SU-DHL-6 (cell line): ENCODE results near the gene PDGFB.

Experiments used
- H2AFZ ChIP-seq: fragments of 200-600 bp; sonication (generic); 2 replicates; pipeline ENCODE4 v1.6.1; 2014; ENCODE audit warnings: low read depth, mild to moderate bottlenecking, moderate library complexity, mixed read lengths, antibody characterized with exemption, low read length; ENCODE audit not compliant: severe bottlenecking
- H3F3A ChIP-seq: fragments of 200-600 bp; shearing (Covaris generic); 2 replicates; pipeline ENCODE4 v1.6.0; 2016; ENCODE audit warnings: antibody characterized with exemption, mild to moderate bottlenecking; ENCODE audit not compliant: insufficient read depth
- H3K27ac ChIP-seq: fragments of 200-600 bp; sonication (generic); 2 replicates; pipeline ENCODE4 v1.5.1; 2016; ENCODE audit warnings: low read depth, mild to moderate bottlenecking, low read length, moderate library complexity, mixed read lengths
- H3K27me3 ChIP-seq: fragments of 200-600 bp; sonication (generic), shearing (Covaris generic); 2 replicates; pipeline ENCODE4 v1.6.0; 2014; ENCODE audit warnings: mild to moderate bottlenecking, low read length
- H3K36me3 ChIP-seq: fragments of 200-600 bp; sonication (generic); 2 replicates; pipeline ENCODE4 v1.6.1; 2014; ENCODE audit warnings: mild to moderate bottlenecking, low read length, mixed read lengths
- H3K4me2 ChIP-seq: fragments of 300-600, 200-600 bp; shearing (Covaris generic), sonication (generic); 2 replicates; pipeline ENCODE4 v1.6.0; 2014; ENCODE audit warnings: low read length, low read depth, mild to moderate bottlenecking; ENCODE audit not compliant: poor library complexity, severe bottlenecking
- H3K4me3 ChIP-seq: fragments of 200-600 bp; sonication (generic); 2 replicates; pipeline ENCODE4 v1.5.1; 2014; ENCODE audit warnings: antibody characterized with exemption, low read length, mild to moderate bottlenecking, mixed read lengths; ENCODE audit not compliant: insufficient read depth, poor library complexity, severe bottlenecking
- H3K79me2 ChIP-seq: fragments of 200-600 bp; sonication (generic); 2 replicates; pipeline ENCODE4 v1.6.1; 2014; ENCODE audit warnings: mild to moderate bottlenecking, low read length, moderate library complexity; ENCODE audit not compliant: insufficient read depth
- H3K9ac ChIP-seq: fragments of 200-600 bp; sonication (generic); 2 replicates; pipeline ENCODE4 v1.7.0; 2014; ENCODE audit warnings: mild to moderate bottlenecking, low read length
- H3K9me2 ChIP-seq: fragments of 200-600 bp; sonication (generic); replicated peaks from 2 replicates; pipeline ENCODE4 v1.6.1; 2014; ENCODE audit warnings: low read length; ENCODE audit not compliant: insufficient read depth
- H3K9me3 ChIP-seq: fragments of 200-600 bp; sonication (generic); 2 replicates; pipeline ENCODE4 v1.6.1; 2014; ENCODE audit warnings: low read length, mixed read lengths; ENCODE audit not compliant: insufficient read depth
- H4K20me1 ChIP-seq: fragments of 200-600 bp; sonication (generic); 2 replicates; pipeline ENCODE4 v1.6.1; 2014; ENCODE audit warnings: low read depth, mild to moderate bottlenecking, antibody characterized with exemption, low read length, moderate library complexity, mixed read lengths
- CTCF ChIP-seq: fragments of 200-600 bp; sonication (generic); IDR thresholded peaks from one replicate; pipeline ENCODE4 v1.5.1; 2017; ENCODE audit warnings: antibody characterized with exemption, mild to moderate bottlenecking, low read length, moderate library complexity; ENCODE audit not compliant: insufficient read depth, poor library complexity, severe bottlenecking
- EZH2phosphoT487 ChIP-seq: fragments of 200-600 bp; sonication (generic), shearing (Covaris generic); conservative IDR thresholded peaks from 2 replicates; pipeline ENCODE4 v1.6.1; 2018; ENCODE audit warnings: mild to moderate bottlenecking, antibody characterized with exemption, low read length, moderate library complexity, mixed read lengths

Gene PDGFB

GRCh38 chr22:39266398-39267030, 21.7 kb upstream of the PDGFB start:
- H4K20me1 ChIP-seq: no peaks in the 10 kb centered on the region
- no peaks in the 10 kb centered on the region for H3K9me2 ChIP-seq
- H3K27ac ChIP-seq: no peak overlapping the region
- no peaks in the 10 kb centered on the region for H3K79me2 ChIP-seq
- no peaks in the 10 kb centered on the region for H3K27me3 ChIP-seq
- no peaks in the 10 kb centered on the region for H3K9me3 ChIP-seq
- no peak overlapping the region for H3K4me2 ChIP-seq
- no peaks in the 10 kb centered on the region for H3F3A ChIP-seq
- no peak for TF ChIP-seq CTCF
- TF ChIP-seq EZH2phosphoT487: no peak
- H3K9ac ChIP-seq: no peak overlapping the region
- no peak overlapping the region for H2AFZ ChIP-seq
- H3K36me3 ChIP-seq: no peaks in the 10 kb centered on the region
- no peak overlapping the region for H3K4me3 ChIP-seq

GRCh38 chr22:39265143-39265886, 20.5 kb upstream of the PDGFB start:
- Histone ChIP-seq H3K27me3 (no peaks in the 10 kb centered on the region), H3K27ac (no peak overlapping the region), H3K9ac (no peak overlapping the region), H3K36me3 (no peaks in the 10 kb centered on the region), H3K9me3 (no peaks in the 10 kb centered on the region), H4K20me1 (no peaks in the 10 kb centered on the region), H3K4me3 (no peak overlapping the region), H3K4me2 (no peak overlapping the region), H3K9me2 (no peaks in the 10 kb centered on the region), H2AFZ (no peak overlapping the region), H3F3A (no peaks in the 10 kb centered on the region), H3K79me2 (no peaks in the 10 kb centered on the region)
- TF ChIP-seq CTCF: no peak
- TF ChIP-seq EZH2phosphoT487: no peak

- no peaks in the 10 kb centered on the region for H3F3A ChIP-seq
- no peaks in the 10 kb centered on the region for H3K36me3 ChIP-seq
- TF ChIP-seq CTCF: no peak
- no peak for TF ChIP-seq EZH2phosphoT487
- no peak overlapping the region for H2AFZ ChIP-seq
- H3K27ac ChIP-seq: no peak overlapping the region
- H4K20me1 ChIP-seq: no peaks in the 10 kb centered on the region
- no peaks in the 10 kb centered on the region for H3K79me2 ChIP-seq
- H3K4me2 ChIP-seq: no peak overlapping the region
- no peak overlapping the region for H3K4me3 ChIP-seq
- no peak overlapping the region for H3K9ac ChIP-seq
- H3K9me3 ChIP-seq: no peaks in the 10 kb centered on the region
- H3K9me2 ChIP-seq: no peaks in the 10 kb centered on the region
- H3K27me3 ChIP-seq: no peaks in the 10 kb centered on the region
These were observed 19.7 kb upstream of the PDGFB start for GRCh38 chr22:39264349-39265038.
